Peyer's patch (tissue), 4 donors: ENCODE data around the gene GHRH.

ENCODE experiments used
- CTCF ChIP-seq, 6 experiments: fragments of 450-650 bp in 4 of 6; fragments of 200-600 bp in 2 of 6; sonication (generic) in 1 of 6; IDR thresholded peaks; one replicate each; pipeline ENCODE4 v1.5.1; 2017 to 2019; ENCODE audit warnings: antibody characterized with exemption in 6 of 6, mild to moderate bottlenecking in 3 of 6, moderate library complexity in 1 of 6
- POLR2A ChIP-seq, 2 donors: fragments of 450-650 bp; IDR thresholded peaks; one replicate each; pipeline ENCODE4 v1.5.1; 2017; ENCODE audit warnings: antibody characterized with exemption in 2 of 2, mild to moderate bottlenecking in 2 of 2, moderate library complexity in 2 of 2

GRCh38 chr20:37218441-37218840, 43.2 kb downstream of the GHRH start:
- TF ChIP-seq CTCF (IDR thresholded peaks at IDR 0.05) (no peak), POLR2A (IDR thresholded peaks at IDR 0.05) (no peak)
